Sigmoid colon (tissue), 7 donors: ENCODE results near the gene NOC4L. TPM values are rescaled to one million over a fixed set of nuclear protein-coding genes. Genes with fewer than 3 reads are reported as not detected.

Experiments
- DNase-seq: peaks from one replicate; pipeline ENCODE4 v3.0.0-alpha.2; 2019
- H3K27ac ChIP-seq, 4 donors: fragments of 200-600 bp; sonication (generic); one replicate each; pipeline ENCODE4 v1.5.1; 2016 to 2019; ENCODE audit warnings: mild to moderate bottlenecking in 1 of 4
- H3K27me3 ChIP-seq, 3 donors: fragments of 200-600 bp; sonication (generic); one replicate each; pipeline ENCODE4 v1.5.1; 2019; ENCODE audit warnings: mild to moderate bottlenecking in 1 of 3
- H3K36me3 ChIP-seq, 4 donors: fragments of 200-600 bp; sonication (generic); one replicate each; pipeline ENCODE4 v1.5.1; 2016 to 2019
- H3K4me1 ChIP-seq, 4 donors: fragments of 200-600 bp; sonication (generic); one replicate each; pipeline ENCODE4 v1.5.1; 2017 to 2019
- H3K4me3 ChIP-seq, 4 donors: fragments of 200-600 bp; sonication (generic); one replicate each; pipeline ENCODE4 v1.5.1; 2017 to 2019; ENCODE audit warnings: mild to moderate bottlenecking in 2 of 4, moderate library complexity in 1 of 4
- H3K9me3 ChIP-seq, 4 donors: fragments of 200-600 bp in 3 of 4; sonication (generic) in 3 of 4; one replicate each; pipeline versions ENCODE4 v1.5.1 to v1.6.1; 2013 to 2019
- EP300 ChIP-seq, 4 donors: sonication (generic); formaldehyde crosslinking; IDR thresholded peaks; one replicate each; pipeline ENCODE4 v1.6.1; 2017; ENCODE audit warnings: antibody characterized with exemption in 4 of 4
- POLR2A ChIP-seq, 2 donors: fragments of 450-650 bp; IDR thresholded peaks; one replicate each; pipeline ENCODE4 v1.6.1; 2016; ENCODE audit warnings: antibody characterized with exemption in 2 of 2, mild to moderate bottlenecking in 2 of 2, moderate library complexity in 2 of 2
- POLR2AphosphoS5 ChIP-seq, 4 donors: sonication (generic); formaldehyde crosslinking; IDR thresholded peaks; one replicate each; pipeline ENCODE4 v1.6.1; 2017; ENCODE audit warnings: antibody characterized with exemption in 4 of 4
- WGBS, 2 donors: extraction: QIAGEN DNeasy Blood & Tissue Kit; methylation state at CpG; one replicate each; pipeline ENCODE4 v1.1.7; 2013; 5-methylcytosine and 5-hydroxymethylcytosine counted together
- intact Hi-C: fragments of 100-400 bp; cut with DNase I; formaldehyde crosslinking; loops from one replicate; pipeline ENCODE4 v1.15.1; 2023
- polyA plus RNA-seq, 3 donors: library from polyadenylated mRNA; stranded (reverse); fragments of 200-250 nt; gene quantifications; one replicate each; pipeline ENCODE4 v1.2.3, GENCODE V29; 2013
- total RNA-seq, 4 donors: library from RNA; depleted of rRNA; stranded (reverse); fragments of >200 nt; gene quantifications; one replicate each; pipeline ENCODE4 v1.1.0, GENCODE V29; 2016
- TF ChIP-seq, protein P1 (sequence below), 4 experiments: fragments of 450-650 bp in 3 of 4; fragments of 200-600 bp in 1 of 4; IDR thresholded peaks; one replicate each; pipeline ENCODE4 v1.5.1; 2016 to 2019; ENCODE audit warnings: antibody characterized with exemption in 4 of 4, mild to moderate bottlenecking in 3 of 4, moderate library complexity in 2 of 4
- donor health status: healthy with polysubstance abuse.
- donor health status: Bipolar disorder and iron deficiency.
- donor health status: healthy.

The NOC4L gene
- total and polyA plus RNA-seq, 7 donors: 5.4 to 34.9 (median 9.4) TPM

DNA sequence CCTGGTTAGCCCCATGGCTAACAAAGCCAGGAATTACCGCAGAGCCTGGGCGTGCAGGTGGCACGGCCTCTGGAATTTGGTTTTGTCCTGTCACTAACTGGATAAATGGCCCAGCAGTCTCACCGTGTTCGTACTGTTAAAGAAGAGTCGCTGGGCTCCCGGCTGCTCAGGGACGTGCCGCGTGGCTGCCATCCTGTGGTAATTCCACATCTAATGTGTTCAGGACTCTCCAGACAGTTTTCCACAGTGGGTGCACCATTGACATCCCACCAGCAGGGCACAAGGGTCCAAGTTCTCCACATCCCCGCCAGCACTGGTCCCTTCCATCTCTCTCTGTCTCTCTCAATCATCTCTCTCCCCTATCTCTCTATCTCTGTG lies 19.6 kb downstream of the NOC4L start:
- DNase-seq: no peak
- Histone ChIP-seq H3K4me3 (no peak overlapping the region), H3K9me3 (no peaks in the 10 kb centered on the region), H3K36me3 (no peaks in the 10 kb centered on the region), H3K27ac (no peak overlapping the region), H3K4me1 (peaks cover 0 to 4% (median 0%) of the 10 kb centered on the region in 4 donors), H3K27me3 (peaks cover 6 to 41% (median 28%) of the 10 kb centered on the region in 3 donors)
- WGBS, 2 donors: 58 to 66% methylated on average over 11 of the region's 11 CpGs
- TF ChIP-seq POLR2AphosphoS5 (IDR thresholded peaks at IDR 0.05): no peak
- TF ChIP-seq EP300 (IDR thresholded peaks at IDR 0.05): no peak
- TF ChIP-seq, protein P1, sequence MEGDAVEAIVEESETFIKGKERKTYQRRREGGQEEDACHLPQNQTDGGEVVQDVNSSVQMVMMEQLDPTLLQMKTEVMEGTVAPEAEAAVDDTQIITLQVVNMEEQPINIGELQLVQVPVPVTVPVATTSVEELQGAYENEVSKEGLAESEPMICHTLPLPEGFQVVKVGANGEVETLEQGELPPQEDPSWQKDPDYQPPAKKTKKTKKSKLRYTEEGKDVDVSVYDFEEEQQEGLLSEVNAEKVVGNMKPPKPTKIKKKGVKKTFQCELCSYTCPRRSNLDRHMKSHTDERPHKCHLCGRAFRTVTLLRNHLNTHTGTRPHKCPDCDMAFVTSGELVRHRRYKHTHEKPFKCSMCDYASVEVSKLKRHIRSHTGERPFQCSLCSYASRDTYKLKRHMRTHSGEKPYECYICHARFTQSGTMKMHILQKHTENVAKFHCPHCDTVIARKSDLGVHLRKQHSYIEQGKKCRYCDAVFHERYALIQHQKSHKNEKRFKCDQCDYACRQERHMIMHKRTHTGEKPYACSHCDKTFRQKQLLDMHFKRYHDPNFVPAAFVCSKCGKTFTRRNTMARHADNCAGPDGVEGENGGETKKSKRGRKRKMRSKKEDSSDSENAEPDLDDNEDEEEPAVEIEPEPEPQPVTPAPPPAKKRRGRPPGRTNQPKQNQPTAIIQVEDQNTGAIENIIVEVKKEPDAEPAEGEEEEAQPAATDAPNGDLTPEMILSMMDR (IDR thresholded peaks at IDR 0.05): no peak
- no peak for TF ChIP-seq POLR2A (IDR thresholded peaks at IDR 0.05)
- intact Hi-C loops: no loop called here

DNA sequence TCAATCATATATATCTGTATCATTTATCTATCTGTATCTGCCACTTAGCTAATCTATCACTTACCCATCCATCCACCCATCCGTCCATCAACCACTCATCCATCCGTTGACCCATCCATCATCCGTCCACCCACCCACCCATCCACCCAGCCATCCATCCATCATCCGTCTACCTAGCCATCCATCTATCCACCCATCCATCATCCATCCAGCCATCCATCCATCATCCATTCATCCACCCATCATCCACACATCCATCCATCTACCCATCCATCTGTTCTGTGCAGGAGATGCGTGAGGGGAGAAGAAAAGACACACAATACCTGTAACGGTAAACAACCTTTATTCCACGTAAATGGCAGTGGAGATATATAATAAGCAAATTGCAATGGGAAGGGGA lies 20.2 kb downstream of the NOC4L start:
- peaks cover 0 to 4% (median 0%) of the 10 kb centered on the region in 4 donors for H3K4me1 ChIP-seq
- no peaks in the 10 kb centered on the region for H3K36me3 ChIP-seq
- H3K4me3 ChIP-seq: no peak overlapping the region
- intact Hi-C loops: no loop called here
- no peak for DNase-seq
- peaks cover 6 to 46% (median 31%) of the 10 kb centered on the region in 3 donors for H3K27me3 ChIP-seq
- 71 to 86% methylated on average over 7 of the region's 7 CpGs for WGBS, 2 donors
- TF ChIP-seq POLR2A (IDR thresholded peaks at IDR 0.05): no peak
- no peak for TF ChIP-seq POLR2AphosphoS5 (IDR thresholded peaks at IDR 0.05)
- H3K9me3 ChIP-seq: no peaks in the 10 kb centered on the region
- H3K27ac ChIP-seq: no peak overlapping the region

DNA sequence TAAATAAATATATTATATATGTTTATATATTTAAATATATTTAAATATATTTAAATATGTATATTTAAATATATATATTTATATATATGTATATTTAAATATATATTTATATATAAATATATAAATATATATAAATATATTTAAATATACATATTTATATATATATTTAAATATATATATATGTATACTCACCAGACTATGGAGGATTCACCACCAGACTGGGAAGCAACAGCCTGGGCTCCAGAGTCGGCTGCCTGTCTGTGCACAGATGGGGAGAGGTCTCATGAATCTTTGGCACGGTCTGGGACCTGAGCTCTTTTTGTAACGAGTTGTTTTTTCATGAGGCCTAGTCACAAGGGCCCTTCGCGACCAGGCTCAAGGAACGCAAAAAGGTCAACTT lies 21.3 kb downstream of the NOC4L start:
- DNase-seq: no peak
- no peaks in the 10 kb centered on the region for H3K36me3 ChIP-seq
- H3K27ac ChIP-seq: no peak overlapping the region
- TF ChIP-seq EP300 (IDR thresholded peaks at IDR 0.05) (no peak), POLR2A (IDR thresholded peaks at IDR 0.05) (no peak), POLR2AphosphoS5 (IDR thresholded peaks at IDR 0.05) (no peak)
- TF ChIP-seq, protein P1 (IDR thresholded peaks at IDR 0.05): no peak
- H3K27me3 ChIP-seq: peaks cover 6 to 57% (median 39%) of the 10 kb centered on the region in 3 donors
- WGBS, 2 donors: 95 to 97% methylated on average over 6 of the region's 6 CpGs
- H3K4me1 ChIP-seq: peaks cover 0 to 4% (median 0%) of the 10 kb centered on the region in 4 donors
- intact Hi-C loops: no loop called here
- no peak overlapping the region for H3K4me3 ChIP-seq
- H3K9me3 ChIP-seq: no peaks in the 10 kb centered on the region

DNA sequence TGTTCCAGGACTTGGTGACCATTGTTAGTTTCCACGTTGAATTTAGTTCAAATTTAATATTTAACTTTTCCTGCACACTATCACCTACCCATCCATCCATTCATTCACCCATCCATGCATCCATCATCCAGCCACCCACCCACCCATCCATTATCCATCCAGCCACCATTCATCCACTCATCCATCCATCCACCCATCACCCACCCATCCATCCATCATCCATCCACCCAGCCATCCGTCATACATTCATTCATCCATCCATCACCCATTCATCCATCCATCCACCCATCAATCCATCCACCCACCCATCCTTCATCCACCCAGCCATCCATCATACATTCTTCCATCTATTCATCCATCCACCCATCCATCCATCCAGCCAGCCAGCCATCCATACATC lies 21.8 kb downstream of the NOC4L start:
- Histone ChIP-seq H3K4me1 (peaks cover 0 to 4% (median 0%) of the 10 kb centered on the region in 4 donors), H3K4me3 (no peak overlapping the region), H3K36me3 (no peaks in the 10 kb centered on the region), H3K27me3 (peaks cover 6 to 62% (median 44%) of the 10 kb centered on the region in 3 donors), H3K9me3 (no peaks in the 10 kb centered on the region), H3K27ac (no peak overlapping the region)
- intact Hi-C loops: no loop called here
- no peak for DNase-seq
- TF ChIP-seq POLR2A (IDR thresholded peaks at IDR 0.05) (no peak), POLR2AphosphoS5 (IDR thresholded peaks at IDR 0.05) (no peak), EP300 (IDR thresholded peaks at IDR 0.05) (no peak)
- TF ChIP-seq, protein P1 (IDR thresholded peaks at IDR 0.05): no peak
- 92% methylated on average over 2 of the region's 2 CpGs for WGBS, 2 donors

DNA sequence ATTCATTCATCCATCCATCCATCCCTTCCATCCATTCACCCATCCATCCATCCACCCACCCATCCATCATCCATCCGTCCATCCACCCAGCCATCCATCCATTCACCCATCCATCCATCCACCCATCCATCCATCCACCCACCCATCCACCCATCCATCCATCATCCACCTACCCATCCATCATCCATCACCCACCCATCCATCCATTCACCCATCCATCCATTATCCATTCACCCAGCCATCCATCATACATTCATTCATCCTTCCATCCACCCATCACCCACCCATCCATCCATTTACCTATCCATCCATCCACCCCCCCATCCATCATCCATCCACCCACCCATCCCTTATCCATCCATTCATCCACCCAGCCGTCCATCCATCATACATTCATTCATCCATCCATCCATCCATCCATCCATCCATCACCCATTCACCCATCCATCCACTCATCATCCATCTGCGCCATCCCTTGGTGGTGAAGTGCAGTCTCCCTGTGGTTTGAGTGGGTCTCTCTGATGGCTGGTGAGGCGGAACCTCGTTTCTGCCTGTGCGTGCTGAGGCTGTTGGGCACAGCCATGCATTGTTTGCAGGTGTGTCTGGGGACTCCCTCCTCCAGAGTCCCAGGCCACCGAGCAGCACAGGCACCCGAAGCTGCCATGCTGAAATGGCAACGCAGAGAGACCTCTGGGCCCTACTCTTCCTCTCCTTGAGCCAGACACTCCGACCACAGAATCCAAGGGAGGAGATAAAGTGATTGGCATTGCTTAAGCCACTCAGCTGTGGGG lies 22.7 kb downstream of the NOC4L start:
- Histone ChIP-seq H3K27me3 (peaks cover 13 to 72% (median 53%) of the 10 kb centered on the region in 3 donors), H3K4me1 (peaks cover 0 to 4% (median 0%) of the 10 kb centered on the region in 4 donors), H3K27ac (no peak overlapping the region), H3K9me3 (no peaks in the 10 kb centered on the region), H3K36me3 (no peaks in the 10 kb centered on the region), H3K4me3 (no peak overlapping the region)
- intact Hi-C loops: no loop called here
- WGBS, 2 donors: 93% methylated on average over 10 of the region's 10 CpGs
- no peak for DNase-seq
- TF ChIP-seq, protein P1 (IDR thresholded peaks at IDR 0.05): no peak
- TF ChIP-seq POLR2A (IDR thresholded peaks at IDR 0.05) (no peak), POLR2AphosphoS5 (IDR thresholded peaks at IDR 0.05) (no peak), EP300 (IDR thresholded peaks at IDR 0.05) (no peak)
